GM23338 (cell line): ENCODE data around the gene CDC42BPG. TPM values are rescaled to one million over a fixed set of nuclear protein-coding genes. Genes with fewer than 3 reads are reported as not detected.

ENCODE experiments used
- ATAC-seq: fragments of 200-7000 bp; cut with Tn5 transposase; 3 replicates; pipeline ENCODE4 v1.9.1; 2020
- DNase-seq: peaks from one replicate; pipeline ENCODE4 v3.0.0-alpha.2; 2015; ENCODE audit warnings: low spot score
- H2AFZ ChIP-seq: fragments of 200-600 bp; sonication (generic); 2 replicates; pipeline ENCODE4 v1.8.0; 2016; ENCODE audit warnings: antibody characterized with exemption, mild to moderate bottlenecking, moderate library complexity
- H3F3A ChIP-seq: fragments of 200-600 bp; sonication (generic); replicated peaks from 2 replicates; pipeline ENCODE4 v1.8.0; 2017; ENCODE audit warnings: antibody characterized with exemption, mixed run types, low read depth
- H3K27ac ChIP-seq: fragments of 200-600 bp; sonication (generic); 2 replicates; pipeline ENCODE4 v1.6.1; 2016; ENCODE audit warnings: low read depth
- H3K27me3 ChIP-seq: fragments of 200-600 bp; sonication (generic); 2 replicates; pipeline ENCODE4 v1.8.0; 2016; ENCODE audit warnings: mild to moderate bottlenecking, mixed run types, moderate library complexity; ENCODE audit not compliant: insufficient read depth
- H3K36me3 ChIP-seq: fragments of 200-600 bp; sonication (generic); 2 replicates; pipeline ENCODE4 v1.8.0; 2016; ENCODE audit warnings: mild to moderate bottlenecking; ENCODE audit not compliant: insufficient read depth
- H3K4me1 ChIP-seq: fragments of 200-600 bp; sonication (generic); 2 replicates; pipeline ENCODE4 v1.8.0; 2016; ENCODE audit warnings: mild to moderate bottlenecking, moderate library complexity; ENCODE audit not compliant: insufficient read depth
- H3K4me2 ChIP-seq: fragments of 200-600 bp; sonication (generic); 2 replicates; pipeline ENCODE4 v1.7.1; 2017; ENCODE audit warnings: mixed run types
- H3K4me3 ChIP-seq: fragments of 200-600 bp; sonication (generic); 2 replicates; pipeline ENCODE4 v1.6.1; 2016; ENCODE audit warnings: mixed run types
- H3K79me2 ChIP-seq: fragments of 200-600 bp; sonication (generic); replicated peaks from 2 replicates; pipeline ENCODE4 v1.8.0; 2017; ENCODE audit warnings: mild to moderate bottlenecking; ENCODE audit not compliant: insufficient read depth
- H3K9me2 ChIP-seq: fragments of 200-600 bp; sonication (generic); 2 replicates; pipeline ENCODE4 v1.8.0; 2017; ENCODE audit not compliant: insufficient read depth
- H4K20me1 ChIP-seq: fragments of 200-600 bp; sonication (generic); replicated peaks from 2 replicates; pipeline ENCODE4 v1.8.0; 2017; ENCODE audit warnings: mild to moderate bottlenecking; ENCODE audit not compliant: insufficient read depth
- H3K27ac Mint-ChIP-seq: 2 replicates; pipeline ENCODE4 v1.8.0; 2020; ENCODE audit warnings: inconsistent platforms, mild to moderate bottlenecking, moderate library complexity, mixed read lengths
- H3K27me3 Mint-ChIP-seq: 3 replicates; pipeline ENCODE4 v1.8.0; 2022; ENCODE audit warnings: low read depth, mild to moderate bottlenecking, moderate library complexity, mixed read lengths, inconsistent platforms; ENCODE audit not compliant: insufficient read depth, poor library complexity
- H3K36me3 Mint-ChIP-seq: 3 replicates; pipeline ENCODE4 v1.8.0; 2021; ENCODE audit warnings: low read depth, mild to moderate bottlenecking, inconsistent platforms, moderate library complexity, mixed read lengths
- H3K4me1 Mint-ChIP-seq: 3 replicates; pipeline ENCODE4 v1.8.0; 2020; ENCODE audit warnings: mild to moderate bottlenecking, inconsistent platforms, mixed read lengths
- H3K4me3 Mint-ChIP-seq: 3 replicates; pipeline ENCODE4 v1.8.0; 2021; ENCODE audit warnings: moderate library complexity, mild to moderate bottlenecking, inconsistent platforms, mixed read lengths
- H3K9me3 Mint-ChIP-seq: 3 replicates; pipeline ENCODE4 v1.8.0; 2020; ENCODE audit warnings: moderate library complexity, mild to moderate bottlenecking, inconsistent platforms, mixed read lengths
- CREB1 ChIP-seq: fragments of 250-450 bp; sonication (Bioruptor Pico); IDR thresholded peaks from 2 replicates; pipeline ENCODE4 v1.5.0; 2020; ENCODE audit warnings: low read depth, mild to moderate bottlenecking, moderate library complexity
- CTCF ChIP-seq, 2 experiments: fragments of 200-600 bp in 1 of 2; sonication (generic) in 1 of 2; conservative IDR thresholded peaks; 2 replicates each; pipeline versions ENCODE4 v1.5.1 to v1.6.1; 2016 to 2017; ENCODE audit warnings: antibody characterized with exemption in 2 of 2, low read depth in 2 of 2, mild to moderate bottlenecking in 2 of 2, moderate library complexity in 1 of 2
- EZH2phosphoT487 ChIP-seq: fragments of 200-600 bp; sonication (generic); IDR thresholded peaks from one replicate; pipeline ENCODE4 v1.8.1; 2018; ENCODE audit warnings: antibody characterized with exemption; ENCODE audit not compliant: unreplicated experiment
- NANOG ChIP-seq: IDR thresholded peaks from 2 replicates; pipeline ENCODE4 v1.6.1; 2016; ENCODE audit warnings: antibody characterized with exemption, borderline replicate concordance
- REST ChIP-seq: IDR thresholded peaks from one replicate; pipeline ENCODE4 v1.6.1; 2018; ENCODE audit warnings: antibody characterized with exemption; ENCODE audit not compliant: unreplicated experiment
- ZNF114 ChIP-seq: fragments of 250-450 bp; sonication (Bioruptor Pico); IDR thresholded peaks from 2 replicates; pipeline ENCODE4 v1.5.0; 2020; ENCODE audit warnings: mild to moderate bottlenecking, moderate library complexity
- ZNF331 ChIP-seq: fragments of 250-450 bp; sonication (Bioruptor Pico); IDR thresholded peaks from 2 replicates; pipeline ENCODE4 v1.5.0; 2020; ENCODE audit warnings: low read depth, mild to moderate bottlenecking, moderate library complexity
- polyA plus RNA-seq: library from polyadenylated mRNA; unstranded; fragments of >200 nt; fragmentation: Nextera tagmentation; extraction: Ambion mirVana; gene quantifications from 2 replicates; pipeline ENCODE4 v1.2.1, GENCODE V29; 2016
- total RNA-seq: library from RNA; depleted of rRNA; stranded (reverse); fragments of >200 nt; shearing (Covaris generic); gene quantifications from 2 replicates; pipeline ENCODE4 v1.2.3, GENCODE V29; 2014
- TF ChIP-seq, protein P1 (sequence below): fragments of 250-450 bp; sonication (Bioruptor Pico); IDR thresholded peaks from 2 replicates; pipeline ENCODE4 v1.5.0; 2020; ENCODE audit warnings: mild to moderate bottlenecking, moderate library complexity

CDC42BPG gene
- total and polyA plus RNA-seq, 2 experiments from 2014 or later: 2.3 to 11.6 TPM

GRCh38 chr11:64834723-64835615 lies 9.5 kb downstream of the CDC42BPG start:
- Histone ChIP-seq H4K20me1 (no peaks in the 10 kb centered on the region), H3F3A (no peaks in the 10 kb centered on the region), H3K4me2 (no peak overlapping the region), H3K36me3 (no peaks in the 10 kb centered on the region), H3K4me1 (no peaks in the 10 kb centered on the region), H2AFZ (no peak overlapping the region), H3K27ac (no peak overlapping the region), H3K27me3 (no peaks in the 10 kb centered on the region), H3K79me2 (no peaks in the 10 kb centered on the region), H3K4me3 (no peak overlapping the region), H3K9me2 (no peaks in the 10 kb centered on the region)
- no peaks in the 10 kb centered on the region for H3K9me3 Mint-ChIP-seq
- no peak for TF ChIP-seq ZNF331 (CRISPR knock-in tag)
- no peak for TF ChIP-seq NANOG
- no peak for TF ChIP-seq REST
- TF ChIP-seq EZH2phosphoT487: no peak
- TF ChIP-seq, protein P1, sequence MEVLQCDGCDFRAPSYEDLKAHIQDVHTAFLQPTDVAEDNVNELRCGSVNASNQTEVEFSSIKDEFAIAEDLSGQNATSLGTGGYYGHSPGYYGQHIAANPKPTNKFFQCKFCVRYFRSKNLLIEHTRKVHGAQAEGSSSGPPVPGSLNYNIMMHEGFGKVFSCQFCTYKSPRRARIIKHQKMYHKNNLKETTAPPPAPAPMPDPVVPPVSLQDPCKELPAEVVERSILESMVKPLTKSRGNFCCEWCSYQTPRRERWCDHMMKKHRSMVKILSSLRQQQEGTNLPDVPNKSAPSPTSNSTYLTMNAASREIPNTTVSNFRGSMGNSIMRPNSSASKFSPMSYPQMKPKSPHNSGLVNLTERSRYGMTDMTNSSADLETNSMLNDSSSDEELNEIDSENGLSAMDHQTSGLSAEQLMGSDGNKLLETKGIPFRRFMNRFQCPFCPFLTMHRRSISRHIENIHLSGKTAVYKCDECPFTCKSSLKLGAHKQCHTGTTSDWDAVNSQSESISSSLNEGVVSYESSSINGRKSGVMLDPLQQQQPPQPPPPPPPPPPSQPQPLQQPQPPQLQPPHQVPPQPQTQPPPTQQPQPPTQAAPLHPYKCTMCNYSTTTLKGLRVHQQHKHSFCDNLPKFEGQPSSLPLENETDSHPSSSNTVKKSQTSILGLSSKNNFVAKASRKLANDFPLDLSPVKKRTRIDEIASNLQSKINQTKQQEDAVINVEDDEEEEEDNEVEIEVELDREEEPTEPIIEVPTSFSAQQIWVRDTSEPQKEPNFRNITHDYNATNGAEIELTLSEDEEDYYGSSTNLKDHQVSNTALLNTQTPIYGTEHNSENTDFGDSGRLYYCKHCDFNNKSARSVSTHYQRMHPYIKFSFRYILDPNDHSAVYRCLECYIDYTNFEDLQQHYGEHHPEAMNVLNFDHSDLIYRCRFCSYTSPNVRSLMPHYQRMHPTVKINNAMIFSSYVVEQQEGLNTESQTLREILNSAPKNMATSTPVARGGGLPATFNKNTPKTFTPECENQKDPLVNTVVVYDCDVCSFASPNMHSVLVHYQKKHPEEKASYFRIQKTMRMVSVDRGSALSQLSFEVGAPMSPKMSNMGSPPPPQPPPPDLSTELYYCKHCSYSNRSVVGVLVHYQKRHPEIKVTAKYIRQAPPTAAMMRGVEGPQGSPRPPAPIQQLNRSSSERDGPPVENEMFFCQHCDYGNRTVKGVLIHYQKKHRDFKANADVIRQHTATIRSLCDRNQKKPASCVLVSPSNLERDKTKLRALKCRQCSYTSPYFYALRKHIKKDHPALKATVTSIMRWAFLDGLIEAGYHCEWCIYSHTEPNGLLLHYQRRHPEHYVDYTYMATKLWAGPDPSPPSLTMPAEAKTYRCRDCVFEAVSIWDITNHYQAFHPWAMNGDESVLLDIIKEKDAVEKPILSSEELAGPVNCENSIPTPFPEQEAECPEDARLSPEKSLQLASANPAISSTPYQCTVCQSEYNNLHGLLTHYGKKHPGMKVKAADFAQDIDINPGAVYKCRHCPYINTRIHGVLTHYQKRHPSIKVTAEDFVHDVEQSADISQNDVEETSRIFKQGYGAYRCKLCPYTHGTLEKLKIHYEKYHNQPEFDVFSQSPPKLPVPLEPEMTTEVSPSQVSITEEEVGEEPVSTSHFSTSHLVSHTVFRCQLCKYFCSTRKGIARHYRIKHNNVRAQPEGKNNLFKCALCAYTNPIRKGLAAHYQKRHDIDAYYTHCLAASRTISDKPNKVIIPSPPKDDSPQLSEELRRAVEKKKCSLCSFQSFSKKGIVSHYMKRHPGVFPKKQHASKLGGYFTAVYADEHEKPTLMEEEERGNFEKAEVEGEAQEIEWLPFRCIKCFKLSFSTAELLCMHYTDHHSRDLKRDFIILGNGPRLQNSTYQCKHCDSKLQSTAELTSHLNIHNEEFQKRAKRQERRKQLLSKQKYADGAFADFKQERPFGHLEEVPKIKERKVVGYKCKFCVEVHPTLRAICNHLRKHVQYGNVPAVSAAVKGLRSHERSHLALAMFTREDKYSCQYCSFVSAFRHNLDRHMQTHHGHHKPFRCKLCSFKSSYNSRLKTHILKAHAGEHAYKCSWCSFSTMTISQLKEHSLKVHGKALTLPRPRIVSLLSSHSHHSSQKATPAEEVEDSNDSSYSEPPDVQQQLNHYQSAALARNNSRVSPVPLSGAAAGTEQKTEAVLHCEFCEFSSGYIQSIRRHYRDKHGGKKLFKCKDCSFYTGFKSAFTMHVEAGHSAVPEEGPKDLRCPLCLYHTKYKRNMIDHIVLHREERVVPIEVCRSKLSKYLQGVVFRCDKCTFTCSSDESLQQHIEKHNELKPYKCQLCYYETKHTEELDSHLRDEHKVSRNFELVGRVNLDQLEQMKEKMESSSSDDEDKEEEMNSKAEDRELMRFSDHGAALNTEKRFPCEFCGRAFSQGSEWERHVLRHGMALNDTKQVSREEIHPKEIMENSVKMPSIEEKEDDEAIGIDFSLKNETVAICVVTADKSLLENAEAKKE (CRISPR knock-in tag): no peak
- TF ChIP-seq CTCF (conservative IDR thresholded peaks at IDR 0.05; ENCODE audit: low read depth in 2 of 2): no peak
- no peak for TF ChIP-seq ZNF114 (CRISPR knock-in tag)
- no peak for TF ChIP-seq CREB1
- no peak for DNase-seq
- H3K4me3 Mint-ChIP-seq: no peak overlapping the region
- H3K27ac Mint-ChIP-seq: no peak overlapping the region
- peaks cover 2% of the 10 kb centered on the region for H3K27me3 Mint-ChIP-seq
- no peaks in the 10 kb centered on the region for H3K4me1 Mint-ChIP-seq
- peaks cover 9% of the 10 kb centered on the region; the same call in 2 of the 3 replicates for H3K36me3 Mint-ChIP-seq
- ATAC-seq: no peak
